ENCODE data around the gene IL4I1. TPM values are rescaled to one million over a fixed set of nuclear protein-coding genes. Genes with fewer than 3 reads are reported as not detected.

Gene IL4I1
- polyA plus RNA-seq, 1 of the 3 experiments (the other 2 are of a cell fraction): 0.35 TPM

DNA sequence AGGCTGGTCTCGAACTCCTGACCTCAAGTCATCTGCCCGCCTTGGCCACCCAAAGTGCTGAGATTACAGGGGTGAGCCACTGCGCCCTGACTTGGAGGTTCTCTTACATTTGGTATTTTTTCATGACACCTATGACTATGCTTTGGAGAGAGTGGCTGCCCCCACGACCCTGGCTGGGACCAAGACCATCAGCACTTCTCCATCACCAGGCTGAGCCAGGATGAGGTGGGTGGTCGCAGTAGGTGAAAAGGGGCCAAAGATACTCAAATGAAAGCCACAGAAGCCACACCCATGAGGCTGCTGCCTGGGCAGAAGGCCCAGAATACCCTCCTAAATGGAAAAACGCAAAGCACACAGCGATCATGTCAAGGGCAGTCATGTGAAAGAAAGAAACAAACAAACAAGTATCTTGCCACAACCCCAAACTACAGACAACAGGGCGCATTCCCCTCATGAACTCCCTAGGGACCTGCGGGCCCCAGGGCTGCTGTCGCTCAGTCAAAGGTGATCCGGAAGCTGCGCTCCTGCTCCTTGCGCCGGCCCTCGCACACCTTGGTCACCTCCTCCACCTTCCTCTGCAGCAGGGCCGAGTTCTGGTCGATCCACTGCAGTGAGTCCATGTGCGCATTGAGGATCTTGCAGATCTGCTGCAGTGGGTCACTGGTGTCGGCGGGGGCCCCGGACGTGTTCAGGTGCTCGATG, 11.2 kb upstream of the IL4I1 start:
- ChIA-PET POLR2A (interaction anchor here (1.0 kb wide), 1 partner anchor 22 kb away, joined by 3 read pairs; the partner anchor contains the start of genes ATF5 and NUP62), CTCF (interaction anchor here (1.0 kb wide), 1 partner anchor 17 kb away, joined by 3 read pairs; no protein-coding TSS in a partner anchor)
- H3K27me3 ChIP-seq (ENCODE audit: insufficient read depth): no peaks in the 10 kb centered on the region

More for the DNA sequence above, 11.2 kb upstream of the IL4I1 start:
- H3K4me3 ChIP-seq (ENCODE audit: low read depth in 2 of 2, low read length in 1 of 2): no peak overlapping the region
- no peaks in the 10 kb centered on the region for H3K9me2 ChIP-seq
- H3F3A ChIP-seq (replicated peaks; ENCODE audit: insufficient read depth): peaks cover 4% of the 10 kb centered on the region
- H3K4me1 ChIP-seq (ENCODE audit: control insufficient read depth in 1 of 2, insufficient read depth in 2 of 2, low read depth in 1 of 2, low read length in 1 of 2): no peaks in the 10 kb centered on the region
- no peak overlapping the region for H3K27ac ChIP-seq (ENCODE audit: low read depth in 2 of 2, low read length in 1 of 2)
- no peaks in the 10 kb centered on the region for H4K20me1 ChIP-seq (ENCODE audit: insufficient read depth)
- H3K9ac ChIP-seq: no peak overlapping the region
- H3K9me3 ChIP-seq: no peaks in the 10 kb centered on the region
- 93% methylated on average over 21 of the region's 23 CpGs for WGBS (ENCODE audit: low lambda C conversion rate)
- no peak overlapping the region for H2AFZ ChIP-seq (ENCODE audit: low read depth)
- TF ChIP-seq FOSL2 (IDR thresholded peaks at IDR 0.05; ENCODE audit: borderline replicate concordance, low read depth): no peak
- TF ChIP-seq MXI1 (IDR thresholded peaks at IDR 0.05; ENCODE audit: low read depth, low read length): no peak
- no peak for TF ChIP-seq GABPA (IDR thresholded peaks at IDR 0.05; ENCODE audit: low read depth)
- no peak for TF ChIP-seq MEF2A (IDR thresholded peaks at IDR 0.05; ENCODE audit: borderline replicate concordance, low read depth)
- TF ChIP-seq RFX5 (IDR thresholded peaks at IDR 0.05; ENCODE audit: low read length): no peak
- TF ChIP-seq, protein P1, sequence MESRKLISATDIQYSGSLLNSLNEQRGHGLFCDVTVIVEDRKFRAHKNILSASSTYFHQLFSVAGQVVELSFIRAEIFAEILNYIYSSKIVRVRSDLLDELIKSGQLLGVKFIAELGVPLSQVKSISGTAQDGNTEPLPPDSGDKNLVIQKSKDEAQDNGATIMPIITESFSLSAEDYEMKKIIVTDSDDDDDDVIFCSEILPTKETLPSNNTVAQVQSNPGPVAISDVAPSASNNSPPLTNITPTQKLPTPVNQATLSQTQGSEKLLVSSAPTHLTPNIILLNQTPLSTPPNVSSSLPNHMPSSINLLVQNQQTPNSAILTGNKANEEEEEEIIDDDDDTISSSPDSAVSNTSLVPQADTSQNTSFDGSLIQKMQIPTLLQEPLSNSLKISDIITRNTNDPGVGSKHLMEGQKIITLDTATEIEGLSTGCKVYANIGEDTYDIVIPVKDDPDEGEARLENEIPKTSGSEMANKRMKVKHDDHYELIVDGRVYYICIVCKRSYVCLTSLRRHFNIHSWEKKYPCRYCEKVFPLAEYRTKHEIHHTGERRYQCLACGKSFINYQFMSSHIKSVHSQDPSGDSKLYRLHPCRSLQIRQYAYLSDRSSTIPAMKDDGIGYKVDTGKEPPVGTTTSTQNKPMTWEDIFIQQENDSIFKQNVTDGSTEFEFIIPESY (IDR thresholded peaks at IDR 0.05; ENCODE audit: borderline replicate concordance, low read depth): no peak
- no peak for TF ChIP-seq TEAD4 (IDR thresholded peaks at IDR 0.05; ENCODE audit: borderline replicate concordance, insufficient read depth)
- TF ChIP-seq, protein P2, sequence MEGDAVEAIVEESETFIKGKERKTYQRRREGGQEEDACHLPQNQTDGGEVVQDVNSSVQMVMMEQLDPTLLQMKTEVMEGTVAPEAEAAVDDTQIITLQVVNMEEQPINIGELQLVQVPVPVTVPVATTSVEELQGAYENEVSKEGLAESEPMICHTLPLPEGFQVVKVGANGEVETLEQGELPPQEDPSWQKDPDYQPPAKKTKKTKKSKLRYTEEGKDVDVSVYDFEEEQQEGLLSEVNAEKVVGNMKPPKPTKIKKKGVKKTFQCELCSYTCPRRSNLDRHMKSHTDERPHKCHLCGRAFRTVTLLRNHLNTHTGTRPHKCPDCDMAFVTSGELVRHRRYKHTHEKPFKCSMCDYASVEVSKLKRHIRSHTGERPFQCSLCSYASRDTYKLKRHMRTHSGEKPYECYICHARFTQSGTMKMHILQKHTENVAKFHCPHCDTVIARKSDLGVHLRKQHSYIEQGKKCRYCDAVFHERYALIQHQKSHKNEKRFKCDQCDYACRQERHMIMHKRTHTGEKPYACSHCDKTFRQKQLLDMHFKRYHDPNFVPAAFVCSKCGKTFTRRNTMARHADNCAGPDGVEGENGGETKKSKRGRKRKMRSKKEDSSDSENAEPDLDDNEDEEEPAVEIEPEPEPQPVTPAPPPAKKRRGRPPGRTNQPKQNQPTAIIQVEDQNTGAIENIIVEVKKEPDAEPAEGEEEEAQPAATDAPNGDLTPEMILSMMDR (IDR thresholded peaks at IDR 0.05): no peak
- no peak for TF ChIP-seq SMC3 (IDR thresholded peaks at IDR 0.05; ENCODE audit: low read depth, low read length)
- TF ChIP-seq RCOR1 (IDR thresholded peaks at IDR 0.05; ENCODE audit: low read length): no peak
- no peak for TF ChIP-seq EZH2phosphoT487 (IDR thresholded peaks at IDR 0.05; ENCODE audit: borderline replicate concordance, low read depth)
- TF ChIP-seq TAF1 (IDR thresholded peaks at IDR 0.05; ENCODE audit: borderline replicate concordance, low read depth, low read length): no peak
- no peak for TF ChIP-seq USF1 (IDR thresholded peaks at IDR 0.05; ENCODE audit: borderline replicate concordance, low read depth)
- no peak for TF ChIP-seq MAX (IDR thresholded peaks at IDR 0.05; ENCODE audit: low read depth)
- no peak for TF ChIP-seq NFIC (IDR thresholded peaks at IDR 0.05; ENCODE audit: borderline replicate concordance)
- TF ChIP-seq SIN3A (IDR thresholded peaks at IDR 0.05; ENCODE audit: borderline replicate concordance, low read depth, low read length): no peak
- TF ChIP-seq POLR2AphosphoS5 (IDR thresholded peaks at IDR 0.05; ENCODE audit: low read depth, low read length): no peak
- TF ChIP-seq CHD2 (IDR thresholded peaks at IDR 0.05; ENCODE audit: low read length, partially characterized antibody): no peak
- H3K79me2 ChIP-seq (ENCODE audit: insufficient read depth): peaks cover 6% of the 10 kb centered on the region; the same call in 1 of the 2 replicates
- no peak for DNase-seq
- peaks cover 4 to 18% of the 10 kb centered on the region in 2 experiments for H3K36me3 ChIP-seq (replicated peaks in 1 of 2; ENCODE audit: control insufficient read depth in 1 of 2, insufficient read depth in 2 of 2, low read length in 1 of 2)
- no peak overlapping the region for H3K4me2 ChIP-seq
